SH-SY5Y (cell line): ENCODE measurements around the gene CHRD.

ENCODE experiments used
- GATA2 ChIP-seq: IDR thresholded peaks from 2 replicates; pipeline ENCODE4 v1.6.1; 2011; ENCODE audit warnings: mild to moderate bottlenecking, low read depth, low read length
- GATA3 ChIP-seq: IDR thresholded peaks from 2 replicates; pipeline ENCODE4 v1.6.1; 2011; ENCODE audit warnings: low read depth, mild to moderate bottlenecking, low read length, moderate library complexity

The CHRD gene

DNA sequence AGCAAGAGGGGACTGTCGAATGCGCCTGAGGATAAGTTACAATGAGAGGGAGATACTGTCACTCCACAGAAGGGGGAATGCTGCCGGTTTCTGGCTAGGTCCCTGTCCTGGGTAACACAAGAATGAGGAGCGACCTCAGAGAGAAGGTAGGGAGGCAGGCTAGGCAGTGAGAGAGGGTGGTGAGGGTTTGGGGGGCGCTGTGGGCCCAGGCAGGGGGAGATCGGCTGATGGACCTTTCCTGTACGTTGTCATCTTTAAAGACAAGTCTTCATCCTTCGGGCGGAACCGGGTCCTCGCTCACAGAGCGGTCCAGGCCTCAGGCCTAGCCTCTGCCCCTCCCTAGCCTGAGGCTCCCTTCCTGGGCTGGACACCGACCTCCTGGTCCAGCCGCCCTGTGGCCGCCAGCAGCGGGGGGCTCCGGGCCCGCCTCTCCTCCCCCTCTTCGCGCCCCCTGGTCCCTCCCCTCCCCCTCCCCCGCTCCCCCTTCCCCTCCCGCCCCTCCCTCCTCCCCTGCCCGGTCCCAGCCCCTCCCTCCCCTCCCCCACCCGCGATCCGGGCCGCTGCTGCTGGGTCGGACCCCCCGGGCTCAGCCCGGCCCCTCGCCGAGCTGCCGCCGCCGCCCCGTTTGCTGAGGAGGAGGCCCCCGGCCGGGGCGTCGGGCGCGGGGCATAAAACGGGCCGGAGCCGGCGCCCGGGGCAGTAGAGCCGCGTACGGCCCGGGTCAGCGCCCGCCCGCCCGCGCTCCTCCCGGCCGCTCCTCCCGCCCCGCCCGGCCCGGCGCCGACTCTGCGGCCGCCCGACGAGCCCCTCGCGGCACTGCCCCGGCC, at the start of gene CHRD:
Gene CHRD, plus strand, starts transcription at position 697 of the 827 bp plus-strand sequence. CDS start 265 bp downstream, outside the sequence.
- TF ChIP-seq GATA2 (no peak), GATA3 (no peak)

DNA sequence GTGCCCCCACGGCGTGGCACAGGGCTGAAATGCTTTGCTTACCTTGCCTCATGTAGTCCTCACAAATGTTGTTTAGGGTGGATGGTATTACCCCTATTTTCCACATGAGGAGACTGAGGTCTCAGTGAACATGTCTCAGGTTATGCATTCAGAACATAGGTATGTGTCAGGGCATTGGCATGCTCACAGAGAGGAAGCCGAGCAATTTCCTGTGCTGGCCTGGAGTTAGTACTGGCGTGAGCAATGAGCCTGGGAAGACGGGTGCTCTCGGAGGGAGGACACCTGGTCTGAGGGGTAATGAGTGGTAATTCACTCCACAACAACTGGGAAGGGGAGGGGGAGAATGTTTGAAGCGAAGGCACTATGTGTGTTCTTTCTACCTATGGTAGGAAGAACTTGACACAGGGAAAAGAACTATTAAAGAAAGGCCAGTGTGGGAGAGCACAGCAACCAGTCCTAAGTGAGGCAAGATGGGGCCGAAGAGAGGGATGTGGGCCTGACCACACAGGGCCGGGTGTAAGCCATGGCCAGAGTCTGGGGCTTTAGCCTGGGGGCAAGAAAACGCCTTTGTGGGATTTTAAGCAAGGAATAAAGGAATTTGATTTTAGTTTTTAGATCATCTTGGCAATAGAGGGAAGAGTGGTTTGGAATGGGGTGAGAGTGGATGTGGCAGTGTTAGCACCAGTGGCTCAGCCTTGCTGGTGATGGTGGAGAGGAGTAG, 47.3 kb upstream of the CHRD start:
- no peak for TF ChIP-seq GATA2
- no peak for TF ChIP-seq GATA3

DNA sequence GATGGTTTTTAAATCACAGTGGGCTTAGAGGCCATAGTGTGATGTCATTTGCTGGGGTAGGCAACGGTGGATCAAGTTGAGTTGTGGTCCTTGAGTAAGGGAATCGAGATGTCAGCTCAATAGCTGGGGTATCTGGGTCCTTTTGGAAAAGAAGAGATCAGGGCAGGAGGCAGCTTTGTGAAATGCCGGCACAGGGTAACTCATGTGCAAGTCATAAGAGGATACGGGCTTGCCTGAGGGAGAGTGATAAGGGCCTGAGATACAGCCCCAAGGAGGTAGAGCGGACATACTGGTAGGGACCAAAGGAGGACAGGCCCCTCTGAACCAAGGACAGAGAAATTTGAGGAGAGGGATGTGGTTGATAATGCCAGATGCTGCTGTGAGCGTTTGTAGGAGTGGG, 46.7 kb upstream of the CHRD start:
- no peak for TF ChIP-seq GATA2
- TF ChIP-seq GATA3 = no peak

DNA sequence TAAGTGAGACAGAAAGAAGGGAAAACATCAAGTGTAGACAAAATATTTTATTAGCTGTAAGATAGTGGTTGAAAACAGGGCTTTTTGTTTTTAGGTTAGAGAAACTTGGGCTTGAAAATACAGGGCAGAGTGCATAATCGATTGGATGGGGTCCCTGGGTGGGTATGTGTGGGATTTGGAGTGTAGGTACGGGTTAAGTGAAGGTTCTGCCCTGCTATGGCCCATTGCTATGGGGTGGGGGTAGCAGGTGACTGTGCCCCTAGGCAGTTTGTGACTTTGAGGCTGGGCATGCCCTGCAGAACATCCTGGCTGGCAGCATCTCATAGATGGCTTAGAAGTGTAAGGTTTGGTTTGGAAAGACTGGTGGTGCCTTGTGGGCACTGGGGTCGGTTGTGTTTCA, 46.2 kb upstream of the CHRD start:
- no peak for TF ChIP-seq GATA2

DNA sequence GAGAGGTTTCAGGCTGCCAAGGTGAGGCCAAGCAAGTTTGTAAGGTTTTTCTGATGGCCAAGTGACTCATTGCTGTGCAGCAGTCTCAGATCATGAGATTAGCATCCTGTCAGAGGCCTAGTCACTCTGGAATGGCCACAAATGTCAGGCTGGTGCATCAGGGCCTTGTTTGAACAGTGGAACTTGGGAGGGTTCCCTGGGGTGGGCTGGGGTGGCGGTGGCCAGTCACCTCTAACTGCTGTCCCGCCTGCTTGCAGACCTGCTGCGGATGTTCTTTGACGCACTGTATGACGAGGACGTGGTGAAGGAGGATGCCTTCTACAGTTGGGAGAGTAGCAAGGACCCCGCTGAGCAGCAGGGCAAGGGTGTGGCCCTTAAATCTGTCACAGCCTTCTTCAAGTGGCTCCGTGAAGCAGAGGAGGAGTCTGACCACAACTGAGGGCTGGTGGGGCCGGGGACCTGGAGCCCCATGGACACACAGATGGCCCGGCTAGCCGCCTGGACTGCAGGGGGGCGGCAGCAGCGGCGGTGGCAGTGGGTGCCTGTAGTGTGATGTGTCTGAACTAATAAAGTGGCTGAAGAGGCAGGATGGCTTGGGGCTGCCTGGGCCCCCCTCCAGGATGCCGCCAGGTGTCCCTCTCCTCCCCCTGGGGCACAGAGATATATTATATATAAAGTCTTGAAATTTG, 45.2 kb upstream of the CHRD start:
- TF ChIP-seq GATA3 = no peak
- TF ChIP-seq GATA2 = no peak

DNA sequence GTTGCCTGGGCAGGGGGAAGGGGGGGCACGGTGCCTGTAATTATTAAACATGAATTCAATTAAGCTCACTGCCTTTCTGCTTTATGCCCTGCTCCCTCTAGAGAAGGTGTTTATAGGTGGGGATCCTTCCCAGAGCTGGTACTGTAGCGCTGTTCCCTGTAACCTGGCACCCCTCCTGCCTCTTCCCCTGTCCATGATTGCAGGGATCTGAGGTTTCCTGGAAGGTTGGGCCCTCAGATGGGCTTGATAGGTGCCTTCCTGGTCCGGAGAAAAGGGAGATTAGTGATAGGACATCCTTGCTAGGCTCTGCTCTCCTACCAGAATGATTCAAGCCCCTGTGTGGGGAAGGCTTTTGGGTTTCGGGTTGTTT, 44.6 kb upstream of the CHRD start:
- TF ChIP-seq GATA2 (no peak), GATA3 (no peak)

DNA sequence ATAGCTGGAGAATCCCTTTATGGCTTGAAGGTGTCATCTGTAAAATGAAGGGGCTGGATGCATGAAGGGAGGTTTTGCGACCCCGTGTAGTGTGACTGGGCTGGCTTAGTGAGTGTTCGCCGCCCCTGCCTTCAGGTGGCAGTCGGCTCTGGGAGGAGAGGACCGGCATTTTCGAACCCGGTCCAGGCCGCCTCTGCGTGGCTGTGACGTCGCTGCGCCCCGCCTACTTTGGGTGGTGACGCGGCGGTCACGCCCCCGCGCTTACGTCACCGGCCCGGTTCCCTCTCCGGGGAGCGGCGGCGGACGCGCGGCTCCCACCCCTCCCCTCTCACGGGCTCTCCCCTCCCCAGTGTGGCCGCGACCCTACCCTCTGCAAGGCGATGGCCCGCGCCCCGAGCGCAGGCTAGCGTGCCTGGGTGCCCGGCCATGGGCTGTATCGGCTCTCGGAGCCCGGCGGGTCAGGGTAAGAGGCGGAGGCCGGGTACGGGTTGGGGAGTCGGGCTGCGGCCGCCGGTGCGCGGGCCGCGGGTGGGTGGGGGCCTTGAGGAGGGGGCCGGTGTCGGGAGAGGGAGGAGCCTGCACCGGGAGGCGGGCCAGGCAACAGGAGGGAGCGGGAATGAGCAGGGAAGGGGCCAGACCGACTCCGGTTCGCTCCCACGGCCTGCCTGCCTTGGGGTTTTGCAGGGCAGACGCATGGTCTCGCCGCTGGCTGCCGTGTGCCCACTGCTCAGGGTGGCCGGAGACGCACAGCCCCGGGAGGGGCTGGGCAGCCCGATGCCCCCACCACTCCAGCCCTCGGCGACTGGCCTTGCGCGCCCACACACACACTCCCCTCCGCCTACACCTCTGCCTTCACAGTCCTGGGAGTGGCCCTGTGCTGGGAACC, 44.0 kb upstream of the CHRD start:
- TF ChIP-seq GATA3 (no peak), GATA2 (no peak)

DNA sequence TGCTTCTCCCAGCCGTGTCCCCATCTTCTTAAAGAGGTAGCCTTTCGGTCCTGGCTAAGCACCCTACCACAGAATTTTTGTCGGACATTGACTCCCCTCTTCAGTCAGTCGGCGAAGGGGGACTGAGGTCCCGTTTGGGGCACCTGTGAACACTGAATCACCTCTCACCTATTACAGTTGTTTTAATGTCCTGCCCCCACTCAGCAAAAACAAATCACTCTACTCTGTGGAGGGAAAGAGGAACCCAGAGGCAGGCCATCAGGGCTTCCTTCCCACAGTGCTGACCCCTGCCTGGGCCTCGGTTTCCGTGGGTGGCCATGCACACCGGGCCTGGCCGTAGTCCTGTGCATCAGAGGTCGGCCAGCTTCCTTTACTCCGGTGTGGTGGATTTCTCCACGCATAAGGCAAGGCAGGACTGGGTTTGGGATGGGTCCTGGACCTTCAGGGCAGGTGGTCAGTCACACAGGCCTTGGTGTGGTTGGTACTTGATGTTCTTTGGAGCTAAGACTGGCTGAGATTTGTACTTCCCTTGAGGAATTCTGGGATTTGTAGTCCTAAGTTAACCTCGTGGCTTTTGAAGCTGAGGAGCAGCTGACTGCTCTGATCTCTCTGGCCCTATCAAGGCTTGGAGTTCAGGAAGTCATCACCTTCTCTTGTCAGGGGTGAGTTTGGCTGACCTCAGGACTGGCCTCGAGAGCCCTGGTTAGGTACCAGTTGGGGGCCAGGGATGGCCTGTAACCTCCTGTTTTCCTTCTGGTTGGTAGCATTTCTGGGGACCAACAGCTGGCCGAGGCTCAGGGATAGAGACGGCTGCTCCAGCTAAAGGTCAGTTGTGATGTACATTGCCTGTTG, 43.1 kb upstream of the CHRD start:
- TF ChIP-seq GATA2 = no peak
- no peak for TF ChIP-seq GATA3

DNA sequence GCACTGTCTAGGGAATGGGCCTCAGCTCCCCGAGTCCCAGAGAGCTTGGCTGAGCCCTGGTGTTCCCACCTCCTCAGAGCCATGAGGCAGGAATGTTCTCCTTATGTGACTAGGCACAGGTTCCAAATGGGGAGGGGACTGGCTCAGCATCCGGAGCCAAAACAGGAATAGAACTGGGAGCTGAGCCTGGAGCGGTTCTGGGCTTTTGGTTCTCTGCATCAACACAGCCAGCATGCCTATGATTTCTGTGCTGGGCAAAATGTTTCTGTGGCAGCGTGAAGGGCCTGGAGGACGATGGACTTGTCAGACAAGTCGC, 42.5 kb upstream of the CHRD start, which contains the start of gene FAM131A:
Gene FAM131A, plus strand, starts transcription at position 202 of the 316 bp plus-strand sequence. Its CDS starts 31 bp downstream, at position 233.
- TF ChIP-seq GATA3 (no peak), GATA2 (no peak)

DNA sequence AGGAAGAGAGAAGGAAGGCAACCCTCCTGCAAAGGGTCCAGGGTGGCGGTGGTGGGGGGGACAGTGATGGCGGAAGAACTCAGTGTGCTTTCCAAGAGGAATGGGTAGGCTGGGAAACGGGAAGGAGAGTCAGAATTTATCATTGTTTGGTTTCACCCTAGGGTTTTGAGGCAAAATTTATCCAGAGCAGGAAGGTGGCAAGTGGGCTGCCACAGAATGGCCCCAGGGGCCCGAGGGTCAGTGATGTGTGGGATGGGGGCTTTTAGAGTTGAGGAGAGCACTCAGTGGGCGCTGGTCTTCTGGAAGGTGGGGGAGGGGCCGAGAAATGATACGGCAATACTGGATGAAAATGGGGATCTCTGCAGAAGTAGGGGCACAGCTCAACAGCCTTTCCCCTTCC, 41.9 kb upstream of the CHRD start:
- TF ChIP-seq GATA3 = no peak
- TF ChIP-seq GATA2 = no peak

DNA sequence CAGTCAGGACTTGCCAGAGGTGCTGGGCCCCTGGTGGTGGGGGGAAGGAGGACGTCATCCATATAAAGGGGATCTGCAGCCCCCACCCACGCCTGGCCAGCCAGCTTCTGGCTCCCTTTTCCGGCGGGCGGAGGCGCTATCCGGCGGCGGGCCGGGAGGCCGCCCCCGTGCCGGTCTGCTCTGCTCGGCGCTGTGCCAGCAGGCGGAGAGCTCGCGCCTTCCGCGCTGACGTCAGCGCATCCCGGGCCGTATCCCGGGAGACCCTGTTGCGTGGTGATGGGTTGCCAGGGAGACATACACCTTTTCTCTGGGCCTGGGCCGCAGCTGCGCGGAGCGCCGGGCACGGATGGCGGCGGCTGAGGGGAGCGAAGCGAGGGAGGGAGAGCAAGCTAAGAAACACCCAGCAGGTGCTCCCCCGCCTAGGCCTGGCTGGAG, 41.3 kb upstream of the CHRD start:
- TF ChIP-seq GATA3 (no peak), GATA2 (no peak)

DNA sequence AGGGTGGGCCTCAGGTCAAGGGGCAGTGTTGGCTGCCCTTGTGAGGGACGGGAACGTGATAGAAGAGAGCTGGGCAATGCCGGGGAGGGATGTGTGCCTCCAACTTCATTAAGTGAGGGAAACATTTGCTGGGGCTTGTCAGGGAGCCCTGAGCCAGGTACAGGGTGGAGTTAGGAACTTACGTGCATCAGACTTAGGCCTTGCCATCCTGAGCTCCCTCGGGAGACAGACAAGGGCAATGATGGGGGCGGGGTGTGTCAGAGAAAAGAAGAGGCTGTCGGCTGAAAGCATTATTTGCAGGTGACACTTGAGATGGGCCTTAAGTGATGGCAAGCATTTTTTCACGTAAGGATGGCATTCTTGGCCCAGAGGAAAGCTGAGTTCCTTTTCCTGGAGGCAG, 40.9 kb upstream of the CHRD start:
- no peak for TF ChIP-seq GATA3
- no peak for TF ChIP-seq GATA2

DNA sequence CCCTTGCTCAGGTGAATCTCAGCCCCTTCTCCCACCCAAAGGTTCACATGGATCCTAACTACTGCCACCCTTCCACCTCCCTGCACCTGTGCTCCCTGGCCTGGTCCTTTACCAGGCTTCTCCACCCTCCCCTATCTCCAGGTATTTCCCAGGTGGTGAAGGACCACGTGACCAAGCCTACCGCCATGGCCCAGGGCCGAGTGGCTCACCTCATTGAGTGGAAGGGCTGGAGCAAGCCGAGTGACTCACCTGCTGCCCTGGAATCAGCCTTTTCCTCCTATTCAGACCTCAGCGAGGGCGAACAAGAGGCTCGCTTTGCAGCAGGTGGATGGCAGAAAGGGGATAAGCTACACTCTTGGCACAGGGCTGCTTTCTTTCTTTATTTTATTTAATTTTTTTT, 37.9 kb upstream of the CHRD start:
- TF ChIP-seq GATA3 (no peak), GATA2 (no peak)
